ENCODE results near the gene GDF2. TPM values are rescaled to one million over a fixed set of nuclear protein-coding genes. Genes with fewer than 3 reads are reported as not detected.

The GDF2 gene
- total RNA-seq, 4 donors from 2014 or later = not detected

DNA sequence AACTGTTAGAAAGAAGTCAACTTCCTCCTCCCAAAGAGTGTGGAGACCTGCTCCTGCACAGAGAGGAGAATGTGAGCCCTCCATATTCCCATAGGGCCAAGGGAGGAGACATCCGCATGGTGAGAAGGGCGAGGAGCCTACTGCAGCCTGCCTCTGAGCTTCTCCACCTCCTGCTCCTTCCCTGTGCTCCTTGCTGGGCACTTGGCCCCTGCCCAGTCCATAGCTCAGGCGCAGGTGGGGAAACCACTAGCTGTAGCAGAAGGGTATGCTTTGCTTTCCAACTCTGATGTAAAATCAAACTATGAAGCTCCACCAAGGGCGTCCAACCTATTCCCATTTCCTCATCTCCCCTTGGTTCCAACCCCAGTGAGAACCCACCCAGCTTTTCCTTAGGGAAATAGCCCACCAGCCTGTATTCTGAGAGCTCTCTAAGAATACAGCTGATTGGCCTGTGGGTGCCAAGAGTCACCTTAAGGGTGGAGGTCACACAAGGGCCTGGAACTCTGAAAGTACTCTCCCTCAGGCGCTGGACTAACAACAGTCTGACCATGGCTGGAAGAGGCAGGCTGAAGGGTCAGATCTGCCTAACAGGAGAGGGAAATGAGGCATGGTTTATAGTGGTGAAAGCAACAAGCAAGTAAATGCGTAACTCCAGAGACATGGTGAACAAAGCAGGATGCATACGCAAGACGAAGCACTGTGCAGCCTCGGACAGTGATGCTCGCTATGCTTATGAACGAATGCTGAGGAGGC is 47.9 kb downstream of the GDF2 start:
- no peak overlapping the region for H3K27ac ChIP-seq
- WGBS, 2 donors = 91 to 97% methylated on average over 8 to 10 of the region's 11 CpGs
- no peaks in the 10 kb centered on the region for H3K9me3 ChIP-seq
- H3K4me1 ChIP-seq = no peaks in the 10 kb centered on the region
- DNase-seq = no peak
- H3K4me3 ChIP-seq = no peak overlapping the region
- no peak for TF ChIP-seq CTCF (IDR thresholded peaks at IDR 0.05)
- H3K27me3 ChIP-seq = no peaks in the 10 kb centered on the region
- intact Hi-C loops (cut with DNase I) = no loop called here
- no peaks in the 10 kb centered on the region for H3K36me3 ChIP-seq

GRCh38 chr10:47370878-47371277 is 48.6 kb downstream of the GDF2 start:
- no peaks in the 10 kb centered on the region for H3K27me3 ChIP-seq
- intact Hi-C loops (cut with DNase I) = no loop called here
- no peaks in the 10 kb centered on the region for H3K36me3 ChIP-seq
- H3K27ac ChIP-seq = no peak overlapping the region
- no peaks in the 10 kb centered on the region for H3K4me1 ChIP-seq
- no peak overlapping the region for H3K4me3 ChIP-seq
- no peaks in the 10 kb centered on the region for H3K9me3 ChIP-seq
- WGBS, 2 donors = 69 to 83% methylated on average over 2 to 5 of the region's 7 CpGs
- no peak for DNase-seq
- TF ChIP-seq CTCF (IDR thresholded peaks at IDR 0.05) = no peak
- TF ChIP-seq POLR2A (IDR thresholded peaks at IDR 0.05) = no peak

DNA sequence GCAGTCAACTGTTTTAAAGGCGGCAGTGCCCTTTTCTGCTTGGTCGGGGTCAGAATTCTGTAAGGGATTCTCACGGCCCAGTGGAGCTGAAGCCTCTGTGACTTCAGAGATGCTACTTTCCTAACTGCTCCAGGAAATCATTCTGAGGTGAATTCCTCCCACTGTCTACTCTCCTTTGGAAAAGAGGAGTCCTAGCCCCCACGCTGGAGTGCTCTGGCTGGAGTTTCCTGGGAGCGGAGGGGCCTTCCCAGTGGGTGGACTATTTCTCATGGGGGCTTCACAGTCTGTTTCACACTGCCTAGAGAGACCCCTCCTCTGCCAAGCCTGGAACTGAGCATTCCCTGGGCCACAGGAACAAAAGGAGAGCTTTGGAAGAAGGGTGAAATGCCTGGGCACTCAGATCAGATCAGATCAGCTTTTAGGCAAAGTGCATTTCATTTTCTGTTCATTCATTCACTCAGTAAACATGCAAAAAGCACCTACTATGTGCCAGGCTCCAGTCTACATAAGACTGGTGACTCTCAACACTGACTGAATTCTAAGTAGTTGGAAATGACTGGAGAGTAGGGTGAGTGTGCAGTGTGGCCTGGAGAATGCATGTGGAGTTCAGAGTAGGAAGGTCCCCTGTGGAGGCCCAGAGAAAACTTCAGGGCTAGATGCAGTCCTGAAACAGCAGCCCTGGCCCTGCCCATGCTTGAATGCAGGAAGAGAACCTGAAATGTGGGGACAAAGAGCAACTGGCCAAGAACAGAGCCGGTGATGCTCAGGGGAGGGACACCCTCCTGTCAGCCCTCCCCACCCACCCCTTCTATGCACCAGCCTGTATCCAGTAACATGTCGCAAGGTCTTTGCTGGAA is 49.6 kb downstream of the GDF2 start:
- intact Hi-C loops (cut with DNase I) = no loop called here
- H3K4me3 ChIP-seq = no peak overlapping the region
- no peak for DNase-seq
- H3K36me3 ChIP-seq = no peaks in the 10 kb centered on the region
- no peaks in the 10 kb centered on the region for H3K9me3 ChIP-seq
- H3K27ac ChIP-seq = no peak overlapping the region
- TF ChIP-seq CTCF (IDR thresholded peaks at IDR 0.05) = no peak
- no peak for TF ChIP-seq POLR2A (IDR thresholded peaks at IDR 0.05)
- 80 to 81% methylated on average over 3 to 5 of the region's 7 CpGs for WGBS, 2 donors
- peaks cover 0 to 9% (median 0%) of the 10 kb centered on the region in 4 donors for H3K27me3 ChIP-seq
- no peaks in the 10 kb centered on the region for H3K4me1 ChIP-seq

DNA sequence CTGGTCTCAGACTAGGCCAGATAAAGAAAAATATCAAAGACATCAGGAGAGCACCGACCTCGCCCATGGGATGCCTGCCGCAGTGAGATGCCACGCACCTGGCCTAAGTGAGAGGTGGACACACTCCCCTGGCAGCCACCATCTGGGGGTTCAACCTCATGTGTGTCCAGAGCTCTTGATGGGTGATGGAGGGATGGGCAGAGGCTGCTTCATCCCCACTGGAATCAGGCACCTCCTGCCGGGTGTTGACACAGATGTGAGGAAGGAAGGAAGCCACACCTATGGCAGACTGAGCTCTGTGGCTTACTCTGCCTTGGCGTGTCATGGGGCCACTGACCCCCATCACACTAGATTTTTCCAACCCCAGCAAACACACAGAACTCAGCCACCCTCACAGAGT is 50.5 kb downstream of the GDF2 start:
- peaks cover 0 to 14% (median 0%) of the 10 kb centered on the region in 4 donors for H3K27me3 ChIP-seq
- no peak overlapping the region for H3K4me3 ChIP-seq
- no peak overlapping the region for H3K27ac ChIP-seq
- H3K9me3 ChIP-seq = no peaks in the 10 kb centered on the region
- no peaks in the 10 kb centered on the region for H3K36me3 ChIP-seq
- H3K4me1 ChIP-seq = no peaks in the 10 kb centered on the region
- intact Hi-C loops (cut with DNase I) = no loop called here
- TF ChIP-seq CTCF (IDR thresholded peaks at IDR 0.05) = no peak
- TF ChIP-seq POLR2A (IDR thresholded peaks at IDR 0.05) = no peak
- 80 to 84% methylated on average over 5 of the region's 6 CpGs for WGBS, 2 donors
- DNase-seq = no peak

Measured in esophagus squamous epithelium (tissue), 5 donors.